Endothelial cell of umbilical vein (primary cell): Measurements from ENCODE around the gene C15orf62. TPM values are rescaled to one million over a fixed set of nuclear protein-coding genes. Genes with fewer than 3 reads are reported as not detected.

ENCODE experiments used
- BruUV-seq: library from RNA; stranded (reverse); fragments of 400-500 nt; replicated peaks from 2 replicates; lab custom pipeline; 2021; lab: Mats Ljungman, UMichigan
- CTCF ChIA-PET: fragments of 300-600, 350-600 bp; sonication (Branson Sonifier 250); formaldehyde crosslinking; loops from one replicate; lab custom pipeline; 2021; ENCODE audit warnings: antibody characterized with exemption, inconsistent platforms; lab: Charles Lee
- POLR2A ChIA-PET: fragments of 300-600, 350-600 bp; sonication (Branson Sonifier 250); formaldehyde crosslinking; loops from one replicate; lab custom pipeline; 2021; ENCODE audit warnings: antibody characterized with exemption, inconsistent platforms; lab: Charles Lee
- DNase-seq: peaks from one replicate; pipeline ENCODE4 v3.0.0-alpha.2; 2011; ENCODE audit warnings: low read depth, low spot score
- FAIRE-seq: peaks from 2 replicates; lab custom pipeline; 2011; peaks lifted over from hg19 to GRCh38; lab: Jason Lieb, UNC
- H2AFZ ChIP-seq: 2 replicates; pipeline ENCODE4 v1.6.0; 2012; ENCODE audit warnings: low read depth, low read length, control low read depth, inconsistent platforms
- H3K27ac ChIP-seq: 2 replicates; pipeline ENCODE4 v1.5.1; 2011; ENCODE audit warnings: low read depth, mild to moderate bottlenecking, control low read depth, low read length, moderate library complexity; ENCODE audit not compliant: insufficient read depth
- H3K27me3 ChIP-seq, 2 experiments: 2 replicates each; pipeline versions ENCODE4 v1.6.0 to v1.6.1; 2011; ENCODE audit warnings: low read length in 2 of 2, mixed read lengths in 1 of 2; ENCODE audit not compliant: control insufficient read depth in 2 of 2, insufficient read depth in 2 of 2
- H3K36me3 ChIP-seq, 2 experiments: 2 replicates in 1 of 2; 3 replicates in 1 of 2; pipeline ENCODE4 v1.5.1; 2011; ENCODE audit warnings: low read length in 2 of 2, mild to moderate bottlenecking in 1 of 2, moderate library complexity in 1 of 2; ENCODE audit not compliant: control insufficient read depth in 2 of 2, insufficient read depth in 2 of 2; ENCODE audit errors: extremely low read depth in 1 of 2
- H3K4me1 ChIP-seq: 3 replicates; pipeline ENCODE4 v1.5.1; 2011; ENCODE audit warnings: mild to moderate bottlenecking, low read length; ENCODE audit not compliant: control insufficient read depth, insufficient read depth; ENCODE audit errors: extremely low read depth
- H3K4me2 ChIP-seq: 2 replicates; pipeline ENCODE4 v1.6.1; 2011; ENCODE audit warnings: low read length, control low read depth, mixed read lengths; ENCODE audit not compliant: insufficient read depth
- H3K4me3 ChIP-seq, 3 experiments: fragments of 200-600 bp in 1 of 3; sonication (generic), shearing (Covaris generic) in 1 of 3; replicated peaks in 1 of 3; 2 replicates each; pipeline ENCODE4 v1.5.1; 2011 to 2016; ENCODE audit warnings: control low read depth in 3 of 3, low read length in 3 of 3, mild to moderate bottlenecking in 2 of 3, inconsistent platforms in 1 of 3, low read depth in 1 of 3, moderate library complexity in 1 of 3; ENCODE audit not compliant: insufficient read depth in 1 of 3
- H3K79me2 ChIP-seq: 2 replicates; pipeline ENCODE4 v1.6.0; 2012; ENCODE audit warnings: low read length, inconsistent platforms; ENCODE audit not compliant: control insufficient read depth, insufficient read depth
- H3K9ac ChIP-seq: replicated peaks from 2 replicates; pipeline ENCODE3; 2011; ENCODE audit warnings: low read length, control low read depth; ENCODE audit not compliant: insufficient read depth; ENCODE audit errors: extremely low read depth
- H3K9me1 ChIP-seq: replicated peaks from 3 replicates; pipeline ENCODE4 v1.6.0; 2011; ENCODE audit warnings: mild to moderate bottlenecking, low read length; ENCODE audit not compliant: control insufficient read depth, insufficient read depth; ENCODE audit errors: extremely low read depth
- H3K9me3 ChIP-seq: replicated peaks from 2 replicates; pipeline ENCODE4 v1.5.1; 2012; ENCODE audit warnings: low read length, inconsistent platforms; ENCODE audit not compliant: control insufficient read depth, insufficient read depth
- H4K20me1 ChIP-seq: replicated peaks from 2 replicates; pipeline ENCODE3; 2011; ENCODE audit warnings: mild to moderate bottlenecking, low read length; ENCODE audit not compliant: control insufficient read depth, insufficient read depth; ENCODE audit errors: extremely low read depth
- CTCF ChIP-seq, 2 donors: IDR thresholded peaks; 1 replicate in 1 of 2; 2 replicates in 1 of 2; pipeline ENCODE4 v1.5.1; 2011; ENCODE audit warnings: low read length in 2 of 2, mild to moderate bottlenecking in 2 of 2, moderate library complexity in 2 of 2, control low read depth in 1 of 2, inconsistent platforms in 1 of 2, low read depth in 1 of 2; ENCODE audit not compliant: insufficient read depth in 1 of 2; ENCODE audit errors: extremely low read depth in 1 of 2
- EZH2 ChIP-seq: IDR thresholded peaks from 2 replicates; pipeline ENCODE4 v1.6.1; 2012; ENCODE audit warnings: borderline replicate concordance, low read depth, mild to moderate bottlenecking, moderate library complexity, low read length, inconsistent platforms; ENCODE audit not compliant: severe bottlenecking
- JUN ChIP-seq: IDR thresholded peaks from 2 replicates; pipeline ENCODE4 v1.6.1; 2011; ENCODE audit warnings: borderline replicate concordance, low read depth; ENCODE audit not compliant: insufficient read length, insufficient read depth
- MYC ChIP-seq: IDR thresholded peaks from one replicate; pipeline ENCODE4 v1.6.1; 2011; ENCODE audit warnings: mild to moderate bottlenecking, low read depth, low read length
- POLR2A ChIP-seq: IDR thresholded peaks from 2 replicates; pipeline ENCODE4 v1.6.1; 2012; ENCODE audit warnings: low read depth, mild to moderate bottlenecking, control low read depth, low read length
- POLR2AphosphoS5 ChIP-seq: IDR thresholded peaks from 2 replicates; pipeline ENCODE4 v1.6.1; 2012; ENCODE audit warnings: low read depth, mild to moderate bottlenecking, control low read depth, low read length, moderate library complexity; ENCODE audit not compliant: insufficient read depth
- dilution Hi-C: fragments of 300-500 bp; cut with MboI; formaldehyde crosslinking; loops from one replicate; pipeline ENCODE4 v1.15.0; 2019; ENCODE audit warnings: low sequenced_read_pairs; ENCODE audit not compliant: extremely low pct_ligation_motif_present
- intact Hi-C: fragments of 100-400 bp; cut with micrococcal nuclease; formaldehyde crosslinking; loops from one replicate; pipeline ENCODE4 v1.10.0; 2022
- polyA plus RNA-seq, 4 experiments: library from polyadenylated mRNA; depleted of rRNA in 3 of 4; stranded (reverse) in 3 of 4; unstranded in 1 of 4; fragments of >200 nt; gene quantifications; 2 replicates each; pipeline versions ENCODE4 v1.2.1 to v1.2.3, GENCODE V29; 2011 to 2012; ENCODE audit warnings: missing spikeins in 1 of 4
- total RNA-seq: library from RNA; stranded (reverse); gene quantifications from 2 replicates; pipeline ENCODE4 v1.2.3, GENCODE V29; 2021
- TF ChIP-seq, protein P1 (sequence below): IDR thresholded peaks from 2 replicates; pipeline ENCODE4 v1.6.1; 2011; ENCODE audit not compliant: insufficient read depth, insufficient read length

C15orf62 gene
- total and polyA plus RNA-seq, 2 donors (not counting 3 experiments of a cell fraction or from before 2014, with no cell fraction given), result 0.12 to 0.38 TPM

DNA sequence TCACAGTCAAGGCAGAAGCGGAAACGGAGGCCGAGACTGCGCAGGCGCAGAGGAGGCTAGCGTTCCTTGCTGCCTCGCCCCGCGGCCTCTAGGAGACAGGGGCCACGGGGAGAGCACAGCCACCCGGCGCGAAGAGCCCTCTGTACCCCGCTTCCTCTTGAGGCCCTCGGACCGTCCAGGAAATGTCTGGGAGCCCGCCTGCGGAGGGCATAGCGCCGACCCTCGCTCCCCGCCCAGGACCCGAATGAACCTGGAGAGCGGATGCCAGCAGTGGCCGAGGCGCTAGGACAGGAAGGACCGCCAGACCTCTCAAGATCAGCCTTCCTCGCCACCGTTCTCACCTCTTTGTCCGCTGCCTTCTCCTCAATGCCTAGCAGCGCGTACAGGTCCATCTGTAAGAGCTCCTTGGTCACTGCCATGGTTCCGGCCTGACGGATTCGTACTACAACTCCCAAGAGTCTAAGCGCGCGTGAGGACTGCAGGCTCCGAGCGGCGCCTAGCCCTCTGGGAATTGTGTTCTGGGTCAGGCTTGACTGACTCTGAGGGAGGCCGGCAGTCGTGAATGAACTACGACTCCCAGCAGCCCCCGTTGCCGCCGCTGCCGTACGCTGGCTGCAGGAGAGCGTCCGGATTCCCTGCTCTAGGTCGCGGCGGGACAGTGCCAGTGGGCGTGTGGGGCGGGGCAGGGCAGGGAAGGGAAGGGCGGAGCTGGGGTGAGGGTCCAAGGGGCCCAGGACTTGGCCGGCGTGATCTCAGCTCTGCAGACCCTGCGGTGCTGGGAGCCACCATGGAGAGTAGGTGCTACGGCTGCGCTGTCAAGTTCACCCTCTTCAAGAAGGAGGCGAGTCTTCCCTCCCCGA, 37.5 kb downstream of the C15orf62 start, which contains the start of the genes DNAJC17 and ZFYVE19:
DNAJC17 (minus strand) TSS at position 446 of the 860 bp plus-strand sequence; CDS start at position 419, 27 bp downstream.
ZFYVE19 (plus strand) TSS at position 62 of the 860 bp plus-strand sequence; CDS start at position 563, 501 bp downstream.
- H3K36me3 ChIP-seq, result peaks cover 2 to 12% of the 10 kb centered on the region in 2 experiments
- peak within 1 kb of the TSS; percentile 85 for H3K4me2 ChIP-seq
- peak; percentile 99 for FAIRE-seq
- peak within 1 kb of the TSS; percentile 66 for H3K9ac ChIP-seq
- BruUV-seq, result TSS peak; percentile 60
- H3K4me1 ChIP-seq, result peaks cover 14% of the 10 kb centered on the region
- H3K79me2 ChIP-seq, result peaks cover 27% of the 10 kb centered on the region
- TF ChIP-seq MYC (no peak), POLR2AphosphoS5 (peak; percentile 90), CTCF (IDR thresholded peaks at IDR 0.05; ENCODE audit: extremely low read depth in 1 of 2, insufficient read depth in 1 of 2, low read depth in 1 of 2, low read length in 2 of 2) (peak in 1 of 2 donors; percentile 3), JUN (no peak), POLR2A (peak; percentile 85), EZH2 (no peak)
- TF ChIP-seq, protein P1, sequence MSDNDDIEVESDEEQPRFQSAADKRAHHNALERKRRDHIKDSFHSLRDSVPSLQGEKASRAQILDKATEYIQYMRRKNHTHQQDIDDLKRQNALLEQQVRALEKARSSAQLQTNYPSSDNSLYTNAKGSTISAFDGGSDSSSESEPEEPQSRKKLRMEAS, result no peak
- ChIA-PET POLR2A (interaction anchor here (0.6 to 0.7 kb wide), 4 partner anchors 11 to 208 kb away, joined by 4 to 5 read pairs (median 4); partner anchors contain the start of gene RAD51), CTCF (interaction anchor here (1.0 to 2.6 kb wide), 8 partner anchors 13 to 87 kb away, joined by 3 to 9 read pairs (median 4); partner anchors contain the start of genes C15orf62 and VPS18)
- H2AFZ ChIP-seq, result peak within 1 kb of the TSS; percentile 95
- no peaks in the 10 kb centered on the region for H4K20me1 ChIP-seq
- intact Hi-C loops (loop anchor here (1.0 to 10.0 kb wide), 6 partner anchors 11 to 212 kb away; partner anchors contain the start of genes KNL1 and RMDN3), dilution Hi-C loops (no loop called here)
- no peaks in the 10 kb centered on the region for H3K27me3 ChIP-seq
- peak within 1 kb of the TSS; percentile 64 to 67 (median 64) for H3K4me3 ChIP-seq
- peak; percentile 98 for DNase-seq
- H3K9me3 ChIP-seq, result no peaks in the 10 kb centered on the region
- peak within 1 kb of the TSS; percentile 27 for H3K27ac ChIP-seq
- H3K9me1 ChIP-seq, result no peaks in the 10 kb centered on the region
